GM18502 (cell line): ENCODE measurements around the gene SNX30.
A peak's percentile ranks its signal among the peaks of the same experiment; 100 is the strongest.

Experiments
- ATAC-seq: cut with Tn5 transposase; IDR thresholded peaks from one replicate; pipeline ENCODE4 v1.9.1; 2021; ENCODE audit warnings: mild to moderate bottlenecking; ENCODE audit not compliant: unreplicated experiment, poor library complexity

Gene SNX30

GRCh38 chr9:112852741-112853504 lies 102.4 kb downstream of the SNX30 start:
- no peak for ATAC-seq

- ATAC-seq, result no peak
Measured at GRCh38 chr9:112853882-112854585, 103.5 kb downstream of the SNX30 start.

- no peak for ATAC-seq
Measured at GRCh38 chr9:112854657-112855056, 104.1 kb downstream of the SNX30 start.

- ATAC-seq, result no peak
Measured at GRCh38 chr9:112856200-112856599, 105.6 kb downstream of the SNX30 start.

- no peak for ATAC-seq
Measured at GRCh38 chr9:112856843-112857242, 106.3 kb downstream of the SNX30 start.

GRCh38 chr9:112858005-112858404 lies 107.4 kb downstream of the SNX30 start:
- ATAC-seq, result no peak

- ATAC-seq, result peak; percentile 74
Measured at GRCh38 chr9:112858625-112859147, 108.1 kb downstream of the SNX30 start.

GRCh38 chr9:112860451-112860850 lies 109.9 kb downstream of the SNX30 start:
- no peak for ATAC-seq

GRCh38 chr9:112861155-112861554 lies 110.6 kb downstream of the SNX30 start:
- ATAC-seq, result no peak

- no peak for ATAC-seq
Measured at GRCh38 chr9:112861638-112862555, 111.3 kb downstream of the SNX30 start.

- peak; percentile 43 for ATAC-seq
Measured at GRCh38 chr9:112863214-112863613, 112.7 kb downstream of the SNX30 start.

- ATAC-seq, result no peak
Measured at GRCh38 chr9:112863746-112864145, 113.2 kb downstream of the SNX30 start.

- ATAC-seq, result no peak
Measured at GRCh38 chr9:112864403-112864802, 113.8 kb downstream of the SNX30 start.

- no peak for ATAC-seq
Measured at GRCh38 chr9:112864982-112865381, 114.4 kb downstream of the SNX30 start.

GRCh38 chr9:112866662-112867274 lies 116.2 kb downstream of the SNX30 start:
- ATAC-seq, result no peak

GRCh38 chr9:112867275-112867991 lies 116.9 kb downstream of the SNX30 start:
- no peak for ATAC-seq

GRCh38 chr9:112868461-112868860 lies 117.9 kb downstream of the SNX30 start:
- no peak for ATAC-seq

- ATAC-seq, result peak; percentile 70
Measured at GRCh38 chr9:112869041-112869529, 118.5 kb downstream of the SNX30 start.

GRCh38 chr9:112869917-112870316 lies 119.4 kb downstream of the SNX30 start:
- no peak for ATAC-seq
